ENCODE measurements around the gene VWA3A. TPM values are rescaled to one million over a fixed set of nuclear protein-coding genes. Genes with fewer than 3 reads are reported as not detected.
A peak's percentile ranks its signal among the peaks of the same experiment; 100 is the strongest.

Gene VWA3A
- polyA plus RNA-seq, 2 of the 4 experiments (the other 2 are of a cell fraction) = 0.17 TPM; not detected in 1

GRCh38 chr16:22188267-22188594, 95.9 kb downstream of the VWA3A start (continued):
- TF ChIP-seq USF2 (IDR thresholded peaks at IDR 0.05) = no peak
- no peak for TF ChIP-seq RAD21 (conservative IDR thresholded peaks at IDR 0.05 in 1 of 2, IDR thresholded peaks at IDR 0.05 in 1 of 2)
- no peak for TF ChIP-seq PBX3 (IDR thresholded peaks at IDR 0.05)
- TF ChIP-seq SMC3 (IDR thresholded peaks at IDR 0.05) = no peak
- no peak for TF ChIP-seq RFX5 (IDR thresholded peaks at IDR 0.05)
- TF ChIP-seq NFE2L2 (conservative IDR thresholded peaks at IDR 0.05; ENCODE audit: low read length) = no peak
- no peak for TF ChIP-seq EHMT2 (IDR thresholded peaks at IDR 0.05; ENCODE audit: low read depth)

GRCh38 chr16:22188595-22189442, 96.5 kb downstream of the VWA3A start:
- Histone ChIP-seq H3K9me3 (no peaks in the 10 kb centered on the region), H3K4me1 (peaks cover 10% of the 10 kb centered on the region), H3K4me2 (peak overlapping the region; percentile 35; the same call in 1 of the 3 replicates), H3K27ac (peak overlapping the region in 1 of 2 experiments; percentile 32; a peak in 2 of 6 replicates), H3K4me3 (no peak overlapping the region)
- POLR2A ChIA-PET = interaction anchor here (0.6 to 1.0 kb wide), 3 partner anchors 111 to 191 kb away, joined by 3 to 10 read pairs (median 5); no protein-coding TSS in a partner anchor
- peak; percentile 27 to 36; a peak in 5 of 6 replicates for ATAC-seq
- DNase-seq (ENCODE audit: low read depth in 1 of 2, low spot score in 1 of 2) = peak; percentile 75 to 92
- CTCF ChIA-PET = interaction anchor here (0.6 to 24.4 kb wide), 63 partner anchors 8 to 595 kb away, joined by 3 to 320 read pairs (median 5); partner anchors contain the start of genes EEF2K, MOSMO, PDZD9 and POLR3E
- TF ChIP-seq E2F6 (IDR thresholded peaks at IDR 0.05; ENCODE audit: borderline replicate concordance, low read depth) = no peak
- peak; percentile 24 for TF ChIP-seq ZFP36 (IDR thresholded peaks at IDR 0.05; ENCODE audit: borderline replicate concordance, partially characterized antibody)
- TF ChIP-seq RAD21 (conservative IDR thresholded peaks at IDR 0.05 in 1 of 2, IDR thresholded peaks at IDR 0.05 in 1 of 2) = peak; percentile 94 to 98
- TF ChIP-seq RFX5 (IDR thresholded peaks at IDR 0.05) = no peak
- peak; percentile 92 for TF ChIP-seq CTCF (IDR thresholded peaks at IDR 0.05)
- no peak for TF ChIP-seq HDAC2 (IDR thresholded peaks at IDR 0.05)
- TF ChIP-seq HEYL (CRISPR knock-in tag; IDR thresholded peaks at IDR 0.05) = no peak
- TF ChIP-seq SMC3 (IDR thresholded peaks at IDR 0.05) = peak; percentile 82
- TF ChIP-seq POLR2AphosphoS2 (conservative IDR thresholded peaks at IDR 0.05; ENCODE audit: low read length) = no peak
- 22% methylated on average over 8 of the region's 8 CpGs for WGBS (ENCODE audit: missing lambda C conversion rate)
- peak; percentile 7 for FAIRE-seq

- Histone ChIP-seq H3K4me1 (peaks cover 10% of the 10 kb centered on the region), H3K27ac (peak overlapping the region; percentile 50 to 77; a peak in 5 of 6 replicates), H3K4me2 (peak overlapping the region; percentile 94), H3K4me3 (peak overlapping the region; percentile 80), H3K9me3 (no peaks in the 10 kb centered on the region)
- no peak for DNase-seq (ENCODE audit: low read depth in 1 of 2, low spot score in 1 of 2)
- FAIRE-seq = no peak
- 25% methylated on average over 18 of the region's 18 CpGs for WGBS (ENCODE audit: missing lambda C conversion rate)
- no peak for ATAC-seq
- TF ChIP-seq ZC3H11A (IDR thresholded peaks at IDR 0.05) (no peak), CBX8 (IDR thresholded peaks at IDR 0.05) (no peak), KDM5A (IDR thresholded peaks at IDR 0.05) (no peak), SMC3 (IDR thresholded peaks at IDR 0.05) (no peak), RCOR1 (IDR thresholded peaks at IDR 0.05; ENCODE audit: low read depth, low read length) (no peak), EHF (CRISPR knock-in tag; IDR thresholded peaks at IDR 0.05) (no peak), PBX3 (IDR thresholded peaks at IDR 0.05) (no peak), RNF2 (IDR thresholded peaks at IDR 0.05; ENCODE audit: borderline replicate concordance, low read depth) (no peak), USF2 (IDR thresholded peaks at IDR 0.05) (no peak)
- POLR2A ChIA-PET = no interaction called here
- CTCF ChIA-PET = interaction anchor here (0.8 to 24.4 kb wide), 39 partner anchors 8 to 247 kb away, joined by 3 to 320 read pairs (median 9); partner anchors contain the start of genes EEF2K, MOSMO, PDZD9 and POLR3E
Observed at GRCh38 chr16:22189473-22190080, 97.2 kb downstream of the VWA3A start.

Data from A549 (cell line).